Erythroblast (primary cell): ENCODE data around the gene MAN2C1.

Experiments
- GATA1 ChIP-seq: IDR thresholded peaks from 2 replicates; pipeline ENCODE4 v1.6.1; 2011; ENCODE audit warnings: low read depth, mild to moderate bottlenecking, control low read depth, low read length, moderate library complexity
- POLR2A ChIP-seq: IDR thresholded peaks from 2 replicates; pipeline ENCODE4 v1.6.1; 2011; ENCODE audit warnings: mild to moderate bottlenecking, low read length

GRCh38 chr15:75389791-75390382, 21.5 kb upstream of the MAN2C1 start:
- TF ChIP-seq POLR2A (no peak), GATA1 (no peak)
